GM21367 (cell line): Measurements from ENCODE around the gene MCAT.
A peak's percentile ranks its signal among the peaks of the same experiment; 100 is the strongest.

Experiments
- ATAC-seq: cut with Tn5 transposase; IDR thresholded peaks from one replicate; pipeline ENCODE4 v1.9.1; 2021; ENCODE audit not compliant: unreplicated experiment

Gene MCAT

DNA sequence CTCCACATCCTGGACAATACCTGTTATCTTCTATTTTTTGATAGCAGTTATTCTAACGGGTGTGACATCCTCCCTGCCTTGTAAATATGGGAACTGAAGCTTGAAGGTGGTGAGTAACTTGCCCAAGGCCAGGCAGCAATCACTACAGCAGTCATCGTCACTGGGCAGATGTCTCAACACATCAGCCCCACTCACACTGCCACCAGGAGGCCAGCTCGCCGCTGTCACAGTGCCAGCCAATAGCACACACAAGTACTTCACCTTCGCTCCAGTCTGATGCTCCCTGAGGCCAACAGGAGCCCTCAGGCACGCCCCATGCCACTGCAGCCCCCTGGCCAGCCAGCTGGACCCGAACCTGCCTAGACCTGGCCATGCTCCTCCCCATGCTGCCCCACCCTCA, 49.1 kb downstream of the MCAT start:
- no peak for ATAC-seq

DNA sequence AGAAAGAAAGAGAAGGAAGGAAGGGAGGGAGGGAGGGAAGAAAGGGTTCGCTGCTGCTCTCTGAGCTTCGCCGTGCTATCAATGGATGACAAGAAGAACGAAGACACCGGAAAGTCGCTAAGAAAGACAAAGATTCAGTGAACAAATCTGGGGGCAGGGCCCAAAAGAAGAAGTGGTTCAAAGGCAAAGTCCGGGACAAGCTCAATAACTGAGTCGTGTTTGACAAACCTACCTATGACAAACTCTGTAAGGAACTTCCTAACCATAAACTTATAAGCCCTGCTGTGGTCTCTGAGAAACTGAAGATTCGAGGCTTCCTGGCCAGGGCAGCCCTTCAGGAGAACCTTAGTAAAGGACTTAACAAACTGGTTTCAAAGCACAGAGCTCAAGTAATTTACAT, 51.1 kb downstream of the MCAT start:
- no peak for ATAC-seq

DNA sequence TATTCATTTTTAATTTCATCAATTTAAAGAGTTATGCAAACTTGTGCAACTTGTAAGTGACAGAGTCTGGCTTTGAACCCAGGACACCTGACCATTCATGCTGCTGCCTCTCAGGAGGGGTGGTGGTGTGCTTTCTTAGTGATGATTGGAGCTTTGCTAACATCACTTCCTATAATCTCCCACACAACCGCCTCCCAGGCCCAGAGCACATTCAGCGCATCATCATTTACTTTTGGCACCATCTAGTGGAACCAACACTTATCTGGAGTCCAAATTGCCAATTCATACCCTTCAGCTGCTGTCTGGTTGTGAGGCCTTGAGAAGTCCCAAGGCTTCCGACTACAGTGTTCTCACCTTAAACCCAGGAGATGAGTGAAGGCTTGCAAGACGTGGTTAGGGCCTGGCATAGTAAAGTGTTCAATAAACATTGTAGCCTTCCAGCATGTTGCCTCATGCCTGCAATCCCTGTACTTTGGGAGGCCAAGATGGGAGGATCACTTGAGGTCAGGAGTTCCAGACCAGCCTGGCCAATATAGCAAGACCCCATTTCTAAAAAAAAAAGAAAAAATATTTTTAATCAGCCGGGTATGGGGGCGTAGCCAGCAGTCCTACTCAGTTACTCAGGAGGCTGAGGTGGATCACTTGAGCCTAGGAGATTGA, 52.9 kb downstream of the MCAT start:
- ATAC-seq: no peak

DNA sequence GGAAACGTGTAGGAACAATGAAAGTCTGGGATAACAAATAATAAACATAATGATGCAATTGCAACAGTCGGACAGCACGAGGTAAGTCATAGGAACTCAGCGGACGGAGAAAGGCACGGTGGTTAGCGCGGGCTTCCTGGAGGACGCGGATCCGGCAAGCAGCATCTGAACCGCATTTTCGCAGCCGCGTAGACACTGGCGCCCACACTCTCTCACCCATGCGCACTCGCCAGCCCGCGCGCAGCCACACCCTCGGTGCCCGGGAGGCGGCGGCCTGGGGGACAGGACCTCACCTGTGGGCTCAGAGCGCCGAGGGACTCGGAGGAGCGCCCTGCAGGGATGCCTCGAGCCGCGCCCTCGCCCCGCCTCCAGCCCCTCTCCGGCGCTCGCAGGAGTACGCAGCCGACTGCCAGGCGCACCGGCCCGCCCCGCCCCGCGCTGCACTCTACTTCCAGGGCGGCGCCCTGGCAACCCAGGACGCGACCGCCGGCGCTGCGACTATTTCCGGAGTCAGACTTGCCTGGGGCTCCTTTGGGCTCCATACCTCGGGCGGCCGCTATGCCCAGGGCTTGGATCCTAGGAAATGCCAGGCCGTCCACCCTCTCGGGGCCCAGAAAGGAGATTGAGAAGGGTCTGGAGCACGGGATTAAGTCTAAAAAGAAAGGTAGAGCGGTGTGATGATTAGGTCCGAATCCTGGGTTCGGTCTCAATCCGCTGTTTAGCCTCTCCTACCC, 54.0 kb downstream of the MCAT start, which contains the start of gene TTLL1:
Gene TTLL1, minus strand, starts transcription at position 408 of the 734 bp plus-strand sequence. CDS start 13,805 bp downstream, outside the sequence.
- ATAC-seq: peak; percentile 67

DNA sequence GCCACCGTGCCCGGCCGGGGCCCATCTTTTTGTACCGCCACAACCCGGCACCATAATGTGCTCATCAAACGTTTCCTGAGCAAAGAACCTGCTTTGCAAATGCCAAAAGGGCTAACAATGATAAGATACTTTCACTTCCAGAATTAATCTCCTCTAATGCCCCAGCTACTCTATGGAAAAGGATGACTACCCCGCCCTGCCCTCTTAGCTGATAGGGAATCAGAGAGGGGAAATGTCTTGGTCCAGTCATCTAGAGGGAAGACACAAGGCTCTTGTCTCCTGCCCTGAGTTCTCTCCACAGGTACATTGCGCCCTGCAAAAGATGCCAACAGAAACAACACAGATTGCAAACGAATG, 54.6 kb downstream of the MCAT start:
- ATAC-seq: no peak

DNA sequence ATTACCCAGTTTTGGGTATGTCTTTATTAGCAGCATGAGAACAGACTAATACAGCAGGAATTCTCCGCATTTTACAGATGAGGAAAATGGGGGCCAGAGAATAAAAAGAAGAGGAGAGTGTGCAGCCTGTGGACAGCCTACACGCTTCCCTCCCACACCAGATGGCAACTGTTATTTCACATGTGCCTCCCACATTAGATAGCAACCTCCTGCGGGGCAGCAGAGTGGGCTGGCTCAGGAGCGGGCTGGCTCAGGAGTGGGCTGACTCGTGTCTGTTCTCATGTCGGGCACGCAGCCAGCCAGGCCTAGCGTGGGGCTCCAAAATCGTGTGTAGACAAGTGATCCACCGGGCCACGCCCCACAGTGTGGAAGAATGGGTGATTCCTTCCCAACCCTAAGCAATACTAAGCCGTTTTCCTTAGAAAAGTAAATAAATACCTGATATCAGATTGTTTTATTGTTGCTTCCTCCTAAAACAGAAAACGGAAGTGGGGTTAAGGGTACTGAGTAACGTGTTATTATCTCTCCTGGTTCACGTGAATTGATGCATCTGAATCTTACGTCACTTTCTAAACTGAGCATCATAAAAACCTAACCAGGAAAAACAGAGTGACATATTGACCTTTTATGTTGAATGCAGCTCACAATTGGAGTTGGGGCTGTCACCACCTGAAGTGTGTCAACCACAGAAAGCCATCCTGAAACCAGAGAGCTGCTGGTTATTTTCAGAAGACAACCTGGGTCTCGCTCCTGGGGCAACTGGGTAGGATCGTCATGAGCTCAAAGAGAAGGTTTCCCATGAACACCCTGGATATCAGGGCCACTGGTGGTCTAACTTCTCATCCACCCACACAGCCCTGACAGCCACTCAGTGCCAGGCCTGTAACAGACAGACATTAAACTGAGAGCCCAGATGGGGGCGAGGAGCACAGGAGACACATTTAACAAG, 57.3 kb downstream of the MCAT start:
- ATAC-seq: no peak
